Lung microvascular endothelial cell (primary cell): ENCODE data around the gene ELF1. TPM values are rescaled to one million over a fixed set of nuclear protein-coding genes. Genes with fewer than 3 reads are reported as not detected.
"Not testable (repeated sequence)": the region's sequence is repeated elsewhere in the genome, so short reads cannot be mapped to it uniquely, and the experiment has no call there.

Experiments
- DNase-seq, 2 donors: peaks; one replicate each; pipeline versions ENCODE4 v3.0.0 to v3.0.0-alpha.2; 2010; ENCODE audit warnings: low read depth in 2 of 2
- total RNA-seq: library from RNA; depleted of rRNA; stranded (reverse); fragments of >200 nt; gene quantifications from 2 replicates; pipeline ENCODE4 v1.2.1, GENCODE V29; 2014

The ELF1 gene
- total RNA-seq, 1 donor from 2014 or later = 80.8 TPM

DNA sequence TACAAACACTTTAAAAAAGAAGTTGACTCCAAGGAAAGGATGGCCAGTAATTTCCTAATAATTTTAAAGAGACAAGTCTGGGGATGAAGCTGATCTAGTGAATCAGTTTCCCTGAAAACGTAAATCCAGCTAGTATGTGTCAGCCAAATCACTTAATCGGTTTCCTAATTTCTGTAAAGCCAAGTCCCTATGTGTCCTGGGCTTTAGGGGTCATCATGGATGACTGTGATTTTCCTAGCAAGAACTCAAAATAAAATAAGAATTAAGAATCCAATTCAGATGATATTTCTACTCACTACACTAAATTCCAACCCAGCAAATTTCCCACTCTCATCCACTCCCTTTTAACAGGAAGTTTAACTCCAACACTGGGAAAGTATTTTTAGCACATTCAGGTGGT is 35.9 kb downstream of the ELF1 start:
- DNase-seq = peak; percentile 47 to 74

DNA sequence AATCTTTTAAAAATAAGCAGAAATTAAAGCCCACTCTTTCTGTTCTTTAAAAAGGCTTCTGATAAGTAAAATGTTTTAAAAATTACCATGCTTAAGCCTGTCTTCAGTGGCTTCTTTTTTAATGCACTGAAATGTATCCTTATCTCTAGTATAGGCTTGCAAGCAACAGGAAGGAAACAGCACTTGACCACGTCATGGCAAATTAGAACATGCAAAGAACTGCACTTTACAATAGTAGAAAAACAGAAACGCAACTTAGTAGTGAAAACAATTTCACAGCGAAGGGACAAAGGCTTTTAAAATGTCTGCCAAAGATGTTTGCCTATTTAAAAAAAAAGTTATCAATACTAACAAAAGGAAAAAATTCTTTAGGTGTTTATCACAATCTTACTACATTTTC is 36.3 kb downstream of the ELF1 start:
- peak; percentile 96 to 98 for DNase-seq

DNA sequence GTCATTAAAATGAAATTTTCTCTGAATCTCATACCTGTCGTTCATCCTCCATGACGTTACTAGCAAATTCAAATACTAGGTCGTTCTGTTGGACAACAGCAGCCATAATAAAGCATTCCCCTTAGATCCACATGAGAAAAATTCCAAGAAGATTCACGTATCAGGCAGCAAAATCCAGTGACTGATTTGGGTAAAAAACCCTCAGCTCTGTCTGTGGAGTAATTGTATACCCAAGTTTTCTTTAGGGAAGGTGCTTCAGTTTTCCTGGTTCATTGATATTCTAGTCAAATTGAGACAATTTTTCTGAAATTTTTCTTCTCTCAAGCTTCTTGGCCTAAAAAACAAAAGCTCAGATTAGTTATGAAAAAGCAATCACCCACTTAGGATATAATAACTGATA is 37.2 kb downstream of the ELF1 start:
- DNase-seq = peak in 1 of 2 donors; percentile 39

- peak; percentile 64 to 66 for DNase-seq
Measured at GRCh38 chr13:40981361-40981760, 37.8 kb downstream of the ELF1 start.

DNA sequence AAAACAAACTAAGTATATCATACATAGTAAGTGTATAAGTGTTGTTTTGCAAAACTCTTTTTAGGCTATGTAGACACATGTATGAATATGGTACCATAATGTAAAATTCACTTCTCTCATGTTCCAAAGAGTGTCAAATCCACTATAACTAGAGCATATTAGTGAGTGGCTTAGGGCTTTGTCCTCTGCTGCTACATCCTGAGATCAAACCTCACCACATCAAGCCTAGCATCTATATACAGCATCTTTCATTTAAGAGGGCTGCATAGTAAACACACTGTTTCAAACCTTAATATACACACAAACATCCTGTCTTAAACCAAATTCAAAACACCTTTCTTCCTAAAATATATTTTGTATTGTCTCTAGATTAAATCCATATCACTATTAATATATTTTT is 38.7 kb downstream of the ELF1 start:
- no peak for DNase-seq

- DNase-seq = no peak
Measured at GRCh38 chr13:40979232-40979631, 39.9 kb downstream of the ELF1 start.

- DNase-seq = not testable (repeated sequence)
Measured at GRCh38 chr13:40978109-40978508, 41.0 kb downstream of the ELF1 start.

DNA sequence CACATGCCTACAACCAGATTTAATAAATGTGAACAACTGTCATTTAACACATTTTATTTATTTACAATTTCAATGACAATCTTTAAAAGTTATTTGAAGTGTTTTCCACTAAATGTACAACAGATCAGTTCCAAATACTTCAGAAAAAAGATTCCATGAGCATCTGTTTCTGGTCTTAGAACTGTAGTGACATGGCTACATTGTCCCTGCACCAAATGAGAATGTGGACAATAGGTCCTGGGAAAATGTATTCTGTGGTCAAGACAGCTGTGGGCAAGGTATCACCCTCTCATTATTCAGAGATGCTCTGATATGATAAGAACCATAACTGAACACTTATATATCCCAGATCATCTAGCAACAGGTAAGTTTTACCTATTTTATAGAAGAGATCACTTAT is 43.7 kb downstream of the ELF1 start:
- peak in 1 of 2 donors; percentile 18 for DNase-seq

DNA sequence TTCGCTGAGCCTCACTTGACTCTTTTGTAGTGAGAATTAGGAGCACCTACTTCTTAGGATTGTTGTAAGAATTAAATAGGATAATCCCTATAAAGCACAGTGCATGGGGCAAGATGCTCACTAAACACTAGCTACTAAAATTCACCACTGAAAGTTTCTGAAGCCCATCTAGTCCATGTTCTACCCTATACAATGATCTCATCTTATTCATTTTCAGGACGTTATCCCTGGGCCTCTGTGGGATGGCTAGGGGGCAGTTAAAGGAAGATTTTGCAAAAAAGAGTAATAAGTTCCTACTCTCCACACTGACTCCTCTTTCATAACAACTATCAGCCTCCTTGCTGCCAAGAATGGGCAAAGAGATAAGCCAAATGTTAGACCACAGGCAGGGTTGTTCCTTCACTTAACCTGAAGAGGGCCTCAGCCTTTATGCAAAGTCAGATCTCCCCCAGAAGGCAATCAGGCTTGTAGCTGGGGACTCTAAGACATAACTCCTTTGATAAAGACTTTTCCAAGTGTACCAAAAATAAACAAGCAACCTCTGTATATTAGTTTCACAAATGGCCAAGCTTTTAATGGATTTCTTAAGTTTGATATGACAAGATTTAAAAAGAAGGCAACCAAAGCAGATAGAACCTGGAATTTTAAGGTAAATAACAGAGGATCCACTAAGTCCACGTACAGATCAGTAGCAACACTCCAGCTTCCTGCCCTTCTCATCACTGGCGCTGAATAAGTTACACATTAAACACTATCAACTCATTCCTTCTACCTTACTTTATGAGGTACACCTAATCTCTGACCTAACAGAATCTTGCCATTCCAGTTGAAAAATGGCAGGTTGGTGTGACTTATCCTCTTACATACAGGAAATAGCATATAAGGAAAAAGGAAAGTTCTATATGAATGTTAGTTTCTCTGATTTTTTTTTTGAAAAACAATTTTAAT is 44.4 kb downstream of the ELF1 start:
- DNase-seq = peak in 1 of 2 donors; percentile 63

DNA sequence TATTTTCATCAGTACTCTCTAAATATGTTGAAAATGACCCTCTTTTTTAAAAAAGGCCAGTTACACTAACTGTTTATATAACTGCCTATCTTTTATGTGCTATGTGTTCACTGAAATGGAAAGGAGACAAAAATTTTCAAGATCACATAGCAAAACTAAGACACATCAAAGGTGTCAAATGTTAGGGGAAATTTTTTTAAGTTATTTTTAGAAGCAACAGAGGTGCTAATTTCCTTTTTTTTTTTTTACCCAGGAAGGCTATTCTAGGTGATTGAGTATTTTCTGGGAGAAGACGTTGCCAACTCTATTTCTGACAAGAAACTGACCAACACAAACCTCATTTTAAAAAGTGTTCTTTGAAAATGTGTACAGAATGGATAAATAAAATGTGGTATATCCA is 45.7 kb downstream of the ELF1 start:
- no peak for DNase-seq

DNA sequence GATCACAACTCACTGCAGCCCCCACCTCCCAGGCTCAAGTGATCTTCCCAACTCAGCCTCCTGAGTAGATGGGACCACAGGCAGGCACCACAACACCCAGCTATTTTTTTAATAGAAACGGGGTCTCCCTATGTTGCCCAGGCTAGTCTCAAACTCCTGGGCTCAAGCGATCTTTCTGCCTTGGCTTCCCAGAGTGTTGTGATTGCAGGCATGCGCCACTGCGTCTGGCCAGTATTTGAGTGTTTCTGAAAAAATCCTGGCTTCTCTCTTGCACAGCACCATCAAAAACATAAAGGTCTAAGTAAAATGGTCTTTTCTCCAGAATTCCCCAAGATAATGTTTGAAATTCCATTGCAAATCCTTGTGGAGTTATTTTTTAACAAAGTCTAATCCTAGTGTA is 47.8 kb downstream of the ELF1 start:
- no peak for DNase-seq

DNA sequence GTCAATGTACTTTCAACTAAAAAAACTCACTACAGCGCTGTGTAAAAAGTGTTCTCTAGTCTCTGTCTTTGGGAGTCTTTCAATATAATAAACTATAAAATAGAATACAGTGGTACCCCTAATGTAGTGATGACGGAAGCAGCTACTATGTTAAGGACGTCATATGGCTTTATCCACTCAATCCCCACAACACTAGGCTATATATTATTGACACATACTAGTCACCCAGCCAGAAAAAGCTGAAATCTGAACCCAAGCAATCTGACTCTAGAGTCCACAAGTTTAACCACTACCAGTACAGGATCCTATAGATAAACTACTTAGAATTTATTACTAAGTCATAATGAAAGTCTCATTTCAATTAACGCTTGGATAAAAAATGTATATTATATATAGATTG is 48.3 kb downstream of the ELF1 start:
- DNase-seq = no peak

DNA sequence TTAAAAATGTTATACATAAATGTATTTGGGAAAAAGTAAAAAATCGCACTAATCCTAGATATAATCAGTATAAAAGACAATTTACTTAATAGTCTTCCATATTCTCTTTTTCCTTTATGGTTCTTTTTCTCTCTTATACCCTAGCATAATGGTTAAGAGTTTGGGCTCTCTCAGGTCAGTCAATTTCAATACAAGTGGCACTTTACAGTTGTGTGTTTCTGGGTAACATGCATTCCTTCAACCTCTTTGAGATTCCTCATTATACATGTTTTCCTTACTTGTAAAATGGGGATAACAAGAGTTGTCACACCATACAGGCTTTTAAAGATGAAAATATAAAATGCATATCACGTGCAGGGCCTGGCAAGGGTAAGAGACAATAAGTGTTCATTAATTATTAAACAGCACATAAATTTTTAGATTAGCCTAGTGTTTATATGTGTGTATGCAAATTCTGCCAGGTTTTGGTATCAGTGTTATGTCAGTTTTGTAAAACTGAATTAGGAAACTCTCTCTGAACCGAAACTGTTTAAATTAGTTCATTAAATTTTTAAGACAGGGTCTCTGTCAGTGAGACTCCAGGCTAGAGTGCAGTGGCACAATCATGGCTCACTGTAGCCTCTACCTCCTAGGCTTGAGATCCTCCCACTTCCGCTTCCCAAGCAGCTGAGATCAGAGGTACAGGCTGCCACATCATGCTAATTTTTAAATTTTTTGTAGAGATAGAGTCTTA is 49.8 kb downstream of the ELF1 start:
- DNase-seq = no peak

DNA sequence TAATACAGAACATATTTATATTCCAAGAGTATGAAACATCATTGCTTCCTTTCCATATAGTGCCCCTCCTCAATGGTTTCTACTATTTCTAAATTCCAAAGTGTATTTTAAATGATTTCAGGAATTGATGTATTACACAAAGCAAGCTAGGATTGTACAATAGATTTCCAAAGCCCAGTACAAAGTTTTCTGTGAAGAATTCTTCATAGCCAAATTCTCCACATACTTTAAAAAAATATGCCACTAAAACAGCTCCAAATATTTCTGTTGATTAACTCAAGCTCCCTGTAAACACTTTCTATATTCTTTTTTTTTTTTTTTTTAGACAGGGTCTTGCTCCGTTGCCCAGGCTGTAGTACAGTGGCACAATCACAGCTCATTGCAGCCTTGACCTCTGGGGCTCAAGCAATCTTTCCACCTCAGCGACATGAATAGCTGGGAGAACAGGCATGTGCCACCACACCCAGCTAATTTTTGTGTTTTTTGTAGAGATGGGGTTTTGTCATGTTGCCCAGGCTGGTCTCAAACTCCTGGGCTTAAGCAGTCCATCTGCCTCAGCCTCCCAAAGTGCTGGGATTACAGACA is 50.6 kb downstream of the ELF1 start:
- no peak for DNase-seq

GRCh38 chr13:40966298-40966697 is 52.8 kb downstream of the ELF1 start:
- DNase-seq = no peak

DNA sequence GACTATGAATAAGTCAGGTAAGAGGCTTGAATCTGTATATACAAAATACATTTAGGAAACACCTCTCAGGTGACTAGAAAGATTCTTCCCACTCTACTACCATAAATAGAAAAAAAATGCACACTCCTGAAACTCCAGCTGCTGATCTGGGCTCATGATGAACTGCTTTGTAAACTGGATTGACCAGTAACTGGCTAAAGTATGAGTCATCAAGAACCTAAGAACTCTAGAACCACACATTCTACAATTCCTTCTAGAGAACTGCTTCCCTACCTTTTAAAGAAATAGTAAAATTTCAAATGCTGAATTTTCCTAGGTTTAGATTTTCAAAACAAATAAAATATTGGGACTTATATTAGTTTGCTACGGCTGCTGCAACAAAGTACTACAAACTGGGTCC is 55.2 kb downstream of the ELF1 start:
- peak in 1 of 2 donors; percentile 38 for DNase-seq

DNA sequence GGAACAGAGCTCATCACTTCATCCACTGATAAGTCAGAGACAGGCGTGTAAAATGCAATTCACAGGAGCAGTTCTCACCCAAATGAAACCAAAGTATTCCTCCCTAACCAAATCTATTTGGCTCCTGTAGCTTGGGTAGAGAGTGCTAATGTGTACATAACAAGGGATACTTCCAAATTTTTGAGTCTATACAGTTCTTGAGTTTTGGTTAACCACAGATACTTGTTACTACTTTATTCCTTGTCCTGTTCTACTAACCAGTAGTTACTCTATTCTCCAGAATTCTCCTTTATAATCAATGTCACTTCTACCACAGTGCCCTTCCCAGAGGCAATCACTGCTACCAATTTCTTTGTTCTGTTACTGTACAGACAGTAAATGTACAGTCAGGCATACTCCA is 57.3 kb downstream of the ELF1 start:
- no peak for DNase-seq

- no peak for DNase-seq
Measured at GRCh38 chr13:40961214-40961613, 57.9 kb downstream of the ELF1 start.

DNA sequence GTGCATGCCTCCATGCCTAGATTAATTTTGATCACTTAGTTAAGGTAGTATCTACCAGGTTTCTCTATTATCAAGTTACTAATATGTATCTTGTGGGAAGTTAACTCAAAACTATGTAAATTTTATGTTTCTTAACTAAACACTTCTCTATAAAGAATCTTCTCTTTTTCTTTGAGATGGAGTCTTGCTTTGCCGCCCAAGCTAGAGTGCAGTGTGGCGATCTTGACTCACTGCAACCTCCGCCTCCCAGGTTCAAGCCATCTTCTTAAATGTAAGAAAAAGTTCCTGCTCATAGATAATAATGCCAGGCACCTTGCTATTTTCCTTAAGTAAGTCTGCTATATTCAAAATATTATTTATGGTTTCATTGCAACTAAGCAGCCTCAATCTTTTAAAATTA is 58.4 kb downstream of the ELF1 start:
- DNase-seq = no peak

DNA sequence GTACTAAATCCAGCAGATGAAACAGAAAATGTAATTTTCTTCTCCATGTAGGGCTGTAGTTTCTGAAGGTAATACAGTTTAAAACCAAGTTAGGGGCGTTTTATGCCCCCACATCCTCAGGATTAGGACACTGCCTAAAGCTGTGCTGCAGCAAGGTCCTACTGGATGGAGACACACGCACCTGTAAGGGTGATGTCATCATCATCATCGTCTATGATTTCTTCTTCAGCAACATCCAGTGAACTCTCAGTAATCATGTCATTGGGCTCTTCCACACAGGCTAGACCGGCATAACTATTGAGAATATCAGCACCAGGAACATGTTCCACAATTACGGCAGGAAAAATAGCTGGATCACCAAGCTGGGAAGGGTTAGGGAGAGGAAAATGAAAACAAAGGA is 60.5 kb downstream of the ELF1 start:
- DNase-seq = no peak

- DNase-seq = no peak
Measured at GRCh38 chr13:40946485-40946884, 72.6 kb downstream of the ELF1 start.

DNA sequence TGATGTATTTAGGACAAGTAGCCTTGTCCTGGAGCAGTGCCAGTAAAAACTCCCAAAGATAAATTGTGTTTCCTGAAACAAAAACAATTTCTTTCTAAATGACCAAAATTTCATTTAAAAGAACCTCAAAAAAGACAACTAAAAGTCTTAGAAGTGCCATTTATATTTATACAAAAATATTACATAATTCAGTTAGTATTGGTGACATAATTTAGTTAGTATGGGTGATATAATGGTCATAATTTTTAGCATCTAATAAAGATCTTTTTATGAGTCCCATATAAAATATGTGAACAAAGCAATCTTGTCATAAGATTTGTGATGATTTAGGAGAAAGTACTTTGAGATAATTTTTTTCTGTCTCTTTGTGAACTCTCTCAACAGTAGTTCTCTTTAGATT is 76.0 kb downstream of the ELF1 start:
- peak; percentile 37 to 58 for DNase-seq
